Rectal smooth muscle tissue (tissue), 1 donor: Measurements from ENCODE around the gene CCDC57.
A peak's percentile ranks its signal among the peaks of the same experiment; 100 is the strongest.
"Not testable (repeated sequence)": the region's sequence is repeated elsewhere in the genome, so short reads cannot be mapped to it uniquely, and the experiment has no call there.

ENCODE experiments used
- H3K27ac ChIP-seq: one replicate; pipeline ENCODE4 v1.7.0; 2013; ENCODE audit warnings: low read depth, low read length, inconsistent platforms
- H3K27me3 ChIP-seq: one replicate; pipeline ENCODE4 v1.7.0; 2013; ENCODE audit warnings: low read length; ENCODE audit not compliant: control insufficient read depth, insufficient read depth
- H3K36me3 ChIP-seq: one replicate; pipeline ENCODE4 v1.7.0; 2013; ENCODE audit warnings: low read length; ENCODE audit not compliant: control insufficient read depth, insufficient read depth
- H3K4me1 ChIP-seq: one replicate; pipeline ENCODE4 v1.7.0; 2013; ENCODE audit warnings: low read length; ENCODE audit not compliant: control insufficient read depth, insufficient read depth
- H3K4me3 ChIP-seq: one replicate; pipeline ENCODE4 v1.7.0; 2013; ENCODE audit warnings: low read length
- H3K9ac ChIP-seq: one replicate; pipeline ENCODE4 v1.7.0; 2013; ENCODE audit warnings: low read length

CCDC57 gene

DNA sequence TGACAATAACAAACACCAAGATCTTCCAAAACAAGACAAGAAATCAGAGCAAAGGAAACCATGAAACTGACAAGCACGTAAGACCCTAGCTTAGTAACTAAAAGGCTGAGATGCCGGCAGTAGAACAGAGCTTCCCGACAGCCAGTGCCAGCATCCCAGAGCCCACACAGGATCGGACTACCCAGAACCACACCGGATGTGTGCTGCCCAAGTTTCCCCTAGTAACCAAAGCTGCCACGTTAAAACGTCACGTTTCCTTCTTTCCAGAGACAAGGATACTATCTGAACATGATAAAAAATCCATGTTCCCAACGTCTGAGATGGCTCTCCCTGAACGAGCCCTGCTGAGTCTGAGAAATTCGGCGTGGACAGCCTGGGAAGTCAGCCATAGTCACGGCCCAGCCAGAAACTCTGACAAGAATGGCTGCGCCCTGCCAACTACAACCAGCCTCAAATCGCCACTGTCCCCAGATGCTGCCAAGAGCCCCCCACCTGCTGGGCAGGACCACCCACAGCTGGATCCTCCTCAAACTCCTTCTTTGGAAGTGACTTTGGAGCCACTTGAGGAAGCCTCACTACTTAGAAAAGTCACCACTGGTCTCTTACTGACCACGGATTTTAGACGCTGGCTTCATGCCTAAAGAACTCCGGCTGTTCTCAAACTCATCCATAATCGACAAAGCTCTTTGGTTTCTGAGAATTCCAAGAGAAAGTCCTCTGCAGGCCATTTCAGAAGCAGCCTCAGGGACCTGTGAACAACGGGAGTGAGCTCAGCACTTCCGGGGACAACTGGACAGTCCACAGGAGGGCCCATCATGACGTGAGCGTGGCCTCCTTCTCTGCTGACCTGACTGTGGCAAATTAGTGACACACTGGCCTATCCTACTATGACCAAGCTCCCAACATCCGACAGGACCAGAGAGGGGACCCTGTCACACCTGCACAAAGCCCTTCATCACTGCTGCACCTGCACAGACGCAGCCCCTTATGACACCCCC lies 16.7 kb downstream of the CCDC57 start:
- peak overlapping the region; percentile 48 for H3K27ac ChIP-seq

DNA sequence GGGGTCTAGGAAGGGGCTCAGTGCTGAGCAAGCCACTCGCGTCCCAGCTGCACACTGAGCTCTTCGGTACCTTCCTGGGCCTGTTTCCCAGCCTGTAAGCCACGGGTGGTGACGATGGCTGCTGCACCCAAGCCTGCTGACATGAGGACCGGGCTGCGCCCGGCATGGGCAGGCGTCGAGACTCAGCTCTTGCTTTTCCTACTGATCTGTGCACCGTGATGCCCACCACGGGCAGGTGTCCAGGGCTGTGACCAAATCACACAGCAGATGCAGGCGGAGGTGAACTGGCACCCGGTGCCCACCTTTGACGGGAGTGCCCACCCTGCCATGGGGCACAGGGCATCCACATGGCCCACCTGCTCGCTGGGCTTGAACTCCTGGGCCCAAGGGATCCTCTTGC lies 17.9 kb downstream of the CCDC57 start:
- no peak overlapping the region for H3K9ac ChIP-seq
- no peaks in the 10 kb centered on the region for H3K27me3 ChIP-seq
- no peaks in the 10 kb centered on the region for H3K4me1 ChIP-seq
- H3K27ac ChIP-seq: no peak overlapping the region
- peaks cover 12% of the 10 kb centered on the region for H3K36me3 ChIP-seq
- no peak overlapping the region for H3K4me3 ChIP-seq

More for the DNA sequence above, 16.7 kb downstream of the CCDC57 start:
- Histone ChIP-seq H3K36me3 (peaks cover 14% of the 10 kb centered on the region), H3K4me1 (no peaks in the 10 kb centered on the region), H3K27me3 (no peaks in the 10 kb centered on the region), H3K9ac (no peak overlapping the region), H3K4me3 (no peak overlapping the region)

- Histone ChIP-seq H3K9ac (no peak overlapping the region), H3K4me3 (no peak overlapping the region), H3K27me3 (no peaks in the 10 kb centered on the region), H3K4me1 (no peaks in the 10 kb centered on the region), H3K36me3 (peaks cover 7% of the 10 kb centered on the region), H3K27ac (no peak overlapping the region)
These were observed 19.0 kb downstream of the CCDC57 start for GRCh38 chr17:82193520-82194220.

DNA sequence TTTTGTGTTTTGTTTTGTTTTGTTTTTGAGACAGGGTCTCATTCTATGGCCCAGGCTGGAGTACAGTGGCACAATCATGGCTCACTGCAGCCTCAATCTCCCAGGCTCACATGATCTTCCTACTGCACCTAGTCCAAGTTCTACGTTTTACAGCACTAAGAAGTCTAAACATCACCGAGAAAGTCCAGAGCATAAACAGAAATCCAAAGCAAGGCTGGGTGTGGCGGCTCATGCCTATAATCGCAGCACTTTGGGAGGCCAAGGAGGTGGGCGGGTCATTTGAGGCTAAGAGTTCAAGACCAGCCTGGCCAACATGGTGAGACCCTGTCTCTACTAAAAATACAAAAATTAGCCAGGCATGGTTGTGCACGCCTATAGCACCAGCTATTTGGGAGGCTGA lies 19.6 kb downstream of the CCDC57 start:
- H3K27ac ChIP-seq, H3K36me3 ChIP-seq, H3K4me3 ChIP-seq, H3K9ac ChIP-seq, H3K4me1 ChIP-seq, H3K27me3 ChIP-seq: not testable (repeated sequence)

DNA sequence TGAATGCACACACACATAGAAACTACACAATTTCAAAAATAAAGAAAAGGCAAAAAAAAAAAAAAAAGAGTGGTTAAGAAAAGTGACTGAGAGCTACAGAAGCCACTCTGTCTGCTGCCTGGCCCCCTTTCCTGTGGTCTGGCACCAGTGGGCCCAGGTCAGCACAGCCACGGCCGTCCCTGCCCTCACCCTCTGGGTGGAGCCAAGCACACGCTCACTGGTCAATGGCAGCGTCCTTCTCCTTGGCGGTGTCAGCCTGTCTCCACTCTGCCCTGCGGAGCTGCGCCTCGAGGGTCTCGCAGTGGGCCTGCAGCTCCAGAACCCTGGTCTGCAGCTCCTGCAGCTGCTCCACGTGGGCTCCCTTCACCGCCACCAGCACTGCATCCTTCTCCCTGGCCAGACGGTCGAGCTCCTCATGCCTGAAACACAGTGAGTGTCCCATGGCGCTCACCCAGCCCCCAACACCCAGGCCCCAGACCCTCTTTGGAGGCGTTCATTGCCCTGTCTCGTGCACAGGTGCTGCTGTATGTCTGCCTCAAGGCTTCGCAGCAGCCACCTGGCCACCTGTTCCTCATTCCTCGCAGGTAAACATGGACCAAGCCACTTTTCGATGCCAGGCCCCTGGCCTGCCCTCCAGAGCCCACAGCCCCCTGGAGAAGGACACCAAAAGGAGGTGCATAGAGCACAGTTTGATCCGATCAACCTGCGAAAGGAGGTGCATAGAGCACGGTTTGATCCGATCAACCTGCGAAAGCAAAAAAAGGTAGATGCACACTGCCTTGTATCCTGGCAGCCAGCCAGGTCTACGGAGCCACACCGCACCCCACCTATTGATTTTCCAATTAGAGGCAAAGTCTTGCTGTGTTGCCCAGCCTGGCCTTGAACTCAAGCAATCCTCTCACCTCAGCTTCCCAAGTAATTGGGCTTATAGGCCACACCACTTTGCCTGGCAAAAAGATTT lies 24.4 kb downstream of the CCDC57 start:
- H3K9ac ChIP-seq: no peak overlapping the region
- peaks cover 2% of the 10 kb centered on the region for H3K36me3 ChIP-seq
- H3K4me1 ChIP-seq: no peaks in the 10 kb centered on the region
- H3K27me3 ChIP-seq: no peaks in the 10 kb centered on the region
- no peak overlapping the region for H3K4me3 ChIP-seq
- H3K27ac ChIP-seq: no peak overlapping the region

DNA sequence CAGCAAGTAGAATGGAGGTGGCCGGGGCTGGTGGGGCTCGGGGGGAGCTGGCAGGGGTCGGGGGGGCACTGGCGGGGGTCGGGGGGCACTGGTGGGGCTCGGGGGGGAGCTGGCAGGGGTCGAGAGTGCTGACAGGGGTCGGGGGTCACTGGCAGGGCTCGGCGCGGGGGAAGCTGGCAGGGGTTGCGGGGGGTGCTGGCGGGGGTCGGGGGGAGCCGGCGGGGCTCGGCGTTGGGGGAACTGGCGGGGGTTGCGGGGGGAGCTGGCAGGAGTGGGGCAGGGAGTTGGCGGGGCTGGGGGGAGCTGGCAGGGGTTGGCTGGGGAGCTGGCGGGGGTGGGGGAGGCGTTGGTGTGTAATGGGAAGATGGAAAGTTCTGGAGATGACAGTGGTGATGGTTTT lies 25.1 kb downstream of the CCDC57 start:
- Histone ChIP-seq H3K27me3 (no peaks in the 10 kb centered on the region), H3K36me3 (peaks cover 2% of the 10 kb centered on the region), H3K9ac (no peak overlapping the region), H3K4me1 (no peaks in the 10 kb centered on the region), H3K27ac (no peak overlapping the region), H3K4me3 (no peak overlapping the region)

GRCh38 chr17:82186221-82186620 lies 26.4 kb downstream of the CCDC57 start:
- Histone ChIP-seq H3K9ac (no peak overlapping the region), H3K4me1 (no peaks in the 10 kb centered on the region), H3K27me3 (no peaks in the 10 kb centered on the region), H3K4me3 (no peak overlapping the region), H3K27ac (no peak overlapping the region), H3K36me3 (peaks cover 3% of the 10 kb centered on the region)

- Histone ChIP-seq H3K4me1 (no peaks in the 10 kb centered on the region), H3K27me3 (no peaks in the 10 kb centered on the region), H3K4me3 (no peak overlapping the region), H3K27ac (no peak overlapping the region), H3K36me3 (peaks cover 4% of the 10 kb centered on the region), H3K9ac (no peak overlapping the region)
These were observed 27.9 kb downstream of the CCDC57 start for GRCh38 chr17:82184761-82185160.

GRCh38 chr17:82180776-82181528 lies 31.7 kb downstream of the CCDC57 start:
- no peaks in the 10 kb centered on the region for H3K27me3 ChIP-seq
- peaks cover 7% of the 10 kb centered on the region for H3K36me3 ChIP-seq
- no peaks in the 10 kb centered on the region for H3K4me1 ChIP-seq
- no peak overlapping the region for H3K27ac ChIP-seq
- H3K9ac ChIP-seq: no peak overlapping the region
- H3K4me3 ChIP-seq: no peak overlapping the region

GRCh38 chr17:82179946-82180475 lies 32.6 kb downstream of the CCDC57 start:
- peaks cover 7% of the 10 kb centered on the region for H3K36me3 ChIP-seq

GRCh38 chr17:82179412-82179811 lies 33.2 kb downstream of the CCDC57 start:
- no peak overlapping the region for H3K9ac ChIP-seq
- no peak overlapping the region for H3K4me3 ChIP-seq
- no peak overlapping the region for H3K27ac ChIP-seq
- H3K27me3 ChIP-seq: no peaks in the 10 kb centered on the region
- H3K4me1 ChIP-seq: no peaks in the 10 kb centered on the region
- peaks cover 7% of the 10 kb centered on the region for H3K36me3 ChIP-seq

More at GRCh38 chr17:82179946-82180475, 32.6 kb downstream of the CCDC57 start:
- H3K4me1 ChIP-seq: no peaks in the 10 kb centered on the region
- H3K27ac ChIP-seq: no peak overlapping the region
- no peaks in the 10 kb centered on the region for H3K27me3 ChIP-seq
- H3K9ac ChIP-seq: no peak overlapping the region
- no peak overlapping the region for H3K4me3 ChIP-seq
